ENCODE measurements around the gene TCP11. TPM values are rescaled to one million over a fixed set of nuclear protein-coding genes. Genes with fewer than 3 reads are reported as not detected.

Gene TCP11
- total and polyA plus RNA-seq, 3 experiments from 2014 or later, result not detected

- H3K27ac ChIP-seq (ENCODE audit: low read depth, low read length), result no peak overlapping the region
- Mint-ChIP-seq H3K27ac (no peak overlapping the region), H3K36me3 (peaks cover 0 to 92% (median 9%) of the 10 kb centered on the region in 3 donors), H3K4me3 (no peak overlapping the region), H3K27me3 (no peaks in the 10 kb centered on the region), H3K4me1 (no peaks in the 10 kb centered on the region), H3K9me3 (no peaks in the 10 kb centered on the region)
- H3K36me3 ChIP-seq (ENCODE audit: insufficient read depth, low read length), result no peaks in the 10 kb centered on the region
- ChIA-PET CTCF (no interaction called here), POLR2A (interaction anchor here (0.7 kb wide), 1 partner anchor 215 kb away, joined by 5 read pairs; no protein-coding TSS in a partner anchor)
- H3K4me1 ChIP-seq (ENCODE audit: insufficient read depth, low read length), result no peaks in the 10 kb centered on the region
- no peaks in the 10 kb centered on the region for H3K27me3 ChIP-seq (ENCODE audit: insufficient read depth, low read length, poor library complexity, severe bottlenecking)
- H3K4me3 ChIP-seq (ENCODE audit: low read length), result no peak overlapping the region
- no peak for DNase-seq
- no peaks in the 10 kb centered on the region for H3K9me3 ChIP-seq (ENCODE audit: low read length)
These were observed 57.1 kb downstream of the TCP11 start for GRCh38 chr6:35084041-35084491.

- ChIA-PET POLR2A (no interaction called here), CTCF (no interaction called here)
- no peaks in the 10 kb centered on the region for H3K4me1 Mint-ChIP-seq
- H3K36me3 Mint-ChIP-seq, result peaks cover 0 to 90% (median 9%) of the 10 kb centered on the region in 3 donors
- H3K27ac ChIP-seq (ENCODE audit: low read depth, low read length), result no peak overlapping the region
- H3K9me3 Mint-ChIP-seq, result no peaks in the 10 kb centered on the region
- no peaks in the 10 kb centered on the region for H3K27me3 ChIP-seq (ENCODE audit: insufficient read depth, low read length, poor library complexity, severe bottlenecking)
- H3K27me3 Mint-ChIP-seq, result no peaks in the 10 kb centered on the region
- peak overlapping the region in 2 of 8 donors; percentile 35 to 62 for H3K27ac Mint-ChIP-seq
- H3K36me3 ChIP-seq (ENCODE audit: insufficient read depth, low read length), result no peaks in the 10 kb centered on the region
- no peaks in the 10 kb centered on the region for H3K4me1 ChIP-seq (ENCODE audit: insufficient read depth, low read length)
- no peak for DNase-seq
- H3K4me3 ChIP-seq (ENCODE audit: low read length), result no peak overlapping the region
- H3K9me3 ChIP-seq (ENCODE audit: low read length), result no peaks in the 10 kb centered on the region
- no peak overlapping the region for H3K4me3 Mint-ChIP-seq
These were observed 57.6 kb downstream of the TCP11 start for GRCh38 chr6:35083507-35083906.

GRCh38 chr6:35082733-35083403 is 58.3 kb downstream of the TCP11 start:
- ChIA-PET CTCF (no interaction called here), POLR2A (no interaction called here)
- Mint-ChIP-seq H3K4me1 (no peaks in the 10 kb centered on the region), H3K27me3 (no peaks in the 10 kb centered on the region), H3K4me3 (no peak overlapping the region), H3K27ac (no peak overlapping the region), H3K36me3 (peaks cover 0 to 89% (median 9%) of the 10 kb centered on the region in 3 donors), H3K9me3 (no peaks in the 10 kb centered on the region)
- DNase-seq, result no peak
- H3K27ac ChIP-seq (ENCODE audit: low read depth, low read length), result no peak overlapping the region
- no peaks in the 10 kb centered on the region for H3K36me3 ChIP-seq (ENCODE audit: insufficient read depth, low read length)
- H3K4me1 ChIP-seq (ENCODE audit: insufficient read depth, low read length), result no peaks in the 10 kb centered on the region
- no peak overlapping the region for H3K4me3 ChIP-seq (ENCODE audit: low read length)
- no peaks in the 10 kb centered on the region for H3K9me3 ChIP-seq (ENCODE audit: low read length)
- no peaks in the 10 kb centered on the region for H3K27me3 ChIP-seq (ENCODE audit: insufficient read depth, low read length, poor library complexity, severe bottlenecking)

GRCh38 chr6:35082046-35082732 is 59.0 kb downstream of the TCP11 start:
- Histone ChIP-seq H3K4me3 (ENCODE audit: low read length) (no peak overlapping the region), H3K4me1 (ENCODE audit: insufficient read depth, low read length) (no peaks in the 10 kb centered on the region), H3K9me3 (ENCODE audit: low read length) (no peaks in the 10 kb centered on the region), H3K36me3 (ENCODE audit: insufficient read depth, low read length) (no peaks in the 10 kb centered on the region), H3K27me3 (ENCODE audit: insufficient read depth, low read length, poor library complexity, severe bottlenecking) (no peaks in the 10 kb centered on the region), H3K27ac (ENCODE audit: low read depth, low read length) (no peak overlapping the region)
- peaks cover 0 to 85% (median 9%) of the 10 kb centered on the region in 3 donors for H3K36me3 Mint-ChIP-seq
- DNase-seq, result no peak
- no peaks in the 10 kb centered on the region for H3K27me3 Mint-ChIP-seq
- CTCF ChIA-PET, result no interaction called here
- H3K4me1 Mint-ChIP-seq, result no peaks in the 10 kb centered on the region
- H3K27ac Mint-ChIP-seq, result no peak overlapping the region
- H3K9me3 Mint-ChIP-seq, result no peaks in the 10 kb centered on the region
- H3K4me3 Mint-ChIP-seq, result no peak overlapping the region
- POLR2A ChIA-PET, result no interaction called here

GRCh38 chr6:35081426-35081851 is 59.7 kb downstream of the TCP11 start:
- H3K27me3 Mint-ChIP-seq, result no peaks in the 10 kb centered on the region
- Histone ChIP-seq H3K36me3 (ENCODE audit: insufficient read depth, low read length) (no peaks in the 10 kb centered on the region), H3K27me3 (ENCODE audit: insufficient read depth, low read length, poor library complexity, severe bottlenecking) (no peaks in the 10 kb centered on the region), H3K9me3 (ENCODE audit: low read length) (no peaks in the 10 kb centered on the region), H3K4me3 (ENCODE audit: low read length) (no peak overlapping the region), H3K27ac (ENCODE audit: low read depth, low read length) (no peak overlapping the region), H3K4me1 (ENCODE audit: insufficient read depth, low read length) (no peaks in the 10 kb centered on the region)
- H3K9me3 Mint-ChIP-seq, result no peaks in the 10 kb centered on the region
- H3K4me1 Mint-ChIP-seq, result no peaks in the 10 kb centered on the region
- ChIA-PET POLR2A (no interaction called here), CTCF (no interaction called here)
- peak overlapping the region in 1 of 8 donors; percentile 39 for H3K27ac Mint-ChIP-seq
- no peak for DNase-seq
- H3K36me3 Mint-ChIP-seq, result peaks cover 0 to 84% (median 14%) of the 10 kb centered on the region in 3 donors
- no peak overlapping the region for H3K4me3 Mint-ChIP-seq

GRCh38 chr6:35080821-35081425 is 60.2 kb downstream of the TCP11 start:
- DNase-seq, result no peak
- CTCF ChIA-PET, result no interaction called here
- Mint-ChIP-seq H3K27ac (no peak overlapping the region), H3K27me3 (no peaks in the 10 kb centered on the region), H3K4me3 (no peak overlapping the region), H3K9me3 (no peaks in the 10 kb centered on the region), H3K36me3 (peaks cover 0 to 79% (median 14%) of the 10 kb centered on the region in 3 donors), H3K4me1 (no peaks in the 10 kb centered on the region)
- Histone ChIP-seq H3K27me3 (ENCODE audit: insufficient read depth, low read length, poor library complexity, severe bottlenecking) (no peaks in the 10 kb centered on the region), H3K27ac (ENCODE audit: low read depth, low read length) (no peak overlapping the region), H3K4me1 (ENCODE audit: insufficient read depth, low read length) (no peaks in the 10 kb centered on the region), H3K4me3 (ENCODE audit: low read length) (no peak overlapping the region), H3K36me3 (ENCODE audit: insufficient read depth, low read length) (no peaks in the 10 kb centered on the region), H3K9me3 (ENCODE audit: low read length) (no peaks in the 10 kb centered on the region)
- POLR2A ChIA-PET, result no interaction called here

- Histone ChIP-seq H3K9me3 (ENCODE audit: low read length) (no peaks in the 10 kb centered on the region), H3K36me3 (ENCODE audit: insufficient read depth, low read length) (no peaks in the 10 kb centered on the region), H3K4me3 (ENCODE audit: low read length) (no peak overlapping the region), H3K27ac (ENCODE audit: low read depth, low read length) (no peak overlapping the region), H3K4me1 (ENCODE audit: insufficient read depth, low read length) (no peaks in the 10 kb centered on the region), H3K27me3 (ENCODE audit: insufficient read depth, low read length, poor library complexity, severe bottlenecking) (no peaks in the 10 kb centered on the region)
- no peaks in the 10 kb centered on the region for H3K9me3 Mint-ChIP-seq
- POLR2A ChIA-PET, result no interaction called here
- DNase-seq, result no peak
- no peak overlapping the region for H3K4me3 Mint-ChIP-seq
- no peak overlapping the region for H3K27ac Mint-ChIP-seq
- H3K4me1 Mint-ChIP-seq, result no peaks in the 10 kb centered on the region
- peaks cover 0 to 77% (median 11%) of the 10 kb centered on the region in 3 donors for H3K36me3 Mint-ChIP-seq
- CTCF ChIA-PET, result no interaction called here
- no peaks in the 10 kb centered on the region for H3K27me3 Mint-ChIP-seq
These were observed 61.0 kb downstream of the TCP11 start for GRCh38 chr6:35080016-35080680.

Data from CD8-positive, alpha-beta memory T cell (primary cell).